HG02884 (cell line): ENCODE data around the gene TBX10.
"Not testable (repeated sequence)": the region's sequence is repeated elsewhere in the genome, so short reads cannot be mapped to it uniquely, and the experiment has no call there.

Experiments
- ATAC-seq: cut with Tn5 transposase; IDR thresholded peaks from one replicate; pipeline ENCODE4 v1.9.1; 2021; ENCODE audit warnings: mild to moderate bottlenecking, moderate library complexity; ENCODE audit not compliant: unreplicated experiment

The TBX10 gene

GRCh38 chr11:67639438-67639859 is at the start of gene TBX10:
TBX10 (minus strand) TSS chr11:67639763; CDS start chr11:67639472, 291 bp downstream.
- no peak for ATAC-seq

GRCh38 chr11:67689178-67689577 is 49.6 kb upstream of the TBX10 start:
- ATAC-seq = no peak

- ATAC-seq = no peak
Observed at GRCh38 chr11:67687986-67688385, 48.4 kb upstream of the TBX10 start.

GRCh38 chr11:67685641-67686332 is 46.2 kb upstream of the TBX10 start:
- not testable (repeated sequence) for ATAC-seq

GRCh38 chr11:67682126-67683034 is 42.8 kb upstream of the TBX10 start:
- not testable (repeated sequence) for ATAC-seq

- no peak for ATAC-seq
Observed at GRCh38 chr11:67680696-67681470, 41.3 kb upstream of the TBX10 start.

- no peak for ATAC-seq
Observed at GRCh38 chr11:67675058-67675747, 35.6 kb upstream of the TBX10 start.

GRCh38 chr11:67674442-67674871 is 34.9 kb upstream of the TBX10 start, which contains the start of gene ALDH3B2:
ALDH3B2 (minus strand) TSS chr11:67674623; CDS start chr11:67666935, 7,688 bp downstream.
- ATAC-seq = no peak

- ATAC-seq = no peak
Observed at GRCh38 chr11:67673902-67674301, 34.3 kb upstream of the TBX10 start.

GRCh38 chr11:67673358-67673757 is 33.8 kb upstream of the TBX10 start:
- no peak for ATAC-seq

- ATAC-seq = no peak
Observed at GRCh38 chr11:67671211-67671520, 31.6 kb upstream of the TBX10 start.

- no peak for ATAC-seq
Observed at GRCh38 chr11:67670316-67671210, 31.0 kb upstream of the TBX10 start.

GRCh38 chr11:67668192-67668551 is 28.6 kb upstream of the TBX10 start:
- ATAC-seq = no peak

- ATAC-seq = no peak
Observed at GRCh38 chr11:67667490-67668191, 28.1 kb upstream of the TBX10 start.

GRCh38 chr11:67666676-67667489 is 27.3 kb upstream of the TBX10 start:
- ATAC-seq = no peak

GRCh38 chr11:67666303-67666645 is 26.7 kb upstream of the TBX10 start:
- no peak for ATAC-seq

GRCh38 chr11:67665541-67666302 is 26.2 kb upstream of the TBX10 start:
- ATAC-seq = no peak
